Tibial nerve (tissue), 4 donors: ENCODE measurements around the gene ARFRP1.

ENCODE experiments used
- EP300 ChIP-seq, 2 donors: sonication (generic); formaldehyde crosslinking; IDR thresholded peaks; one replicate each; pipeline ENCODE4 v1.6.1; 2017; ENCODE audit warnings: antibody characterized with exemption in 2 of 2, mild to moderate bottlenecking in 1 of 2
- POLR2A ChIP-seq, 2 donors: fragments of 450-650 bp; IDR thresholded peaks; one replicate each; pipeline ENCODE4 v1.6.1; 2017; ENCODE audit warnings: antibody characterized with exemption in 2 of 2, mild to moderate bottlenecking in 2 of 2, moderate library complexity in 2 of 2
- TF ChIP-seq, protein P1 (sequence below), 5 experiments: fragments of 200-600 bp in 3 of 5; fragments of 450-650 bp in 2 of 5; sonication (generic) in 3 of 5; IDR thresholded peaks; one replicate each; pipeline ENCODE4 v1.5.1; 2016 to 2019; ENCODE audit warnings: antibody characterized with exemption in 5 of 5, mild to moderate bottlenecking in 3 of 5, moderate library complexity in 2 of 5

- TF ChIP-seq, protein P1, sequence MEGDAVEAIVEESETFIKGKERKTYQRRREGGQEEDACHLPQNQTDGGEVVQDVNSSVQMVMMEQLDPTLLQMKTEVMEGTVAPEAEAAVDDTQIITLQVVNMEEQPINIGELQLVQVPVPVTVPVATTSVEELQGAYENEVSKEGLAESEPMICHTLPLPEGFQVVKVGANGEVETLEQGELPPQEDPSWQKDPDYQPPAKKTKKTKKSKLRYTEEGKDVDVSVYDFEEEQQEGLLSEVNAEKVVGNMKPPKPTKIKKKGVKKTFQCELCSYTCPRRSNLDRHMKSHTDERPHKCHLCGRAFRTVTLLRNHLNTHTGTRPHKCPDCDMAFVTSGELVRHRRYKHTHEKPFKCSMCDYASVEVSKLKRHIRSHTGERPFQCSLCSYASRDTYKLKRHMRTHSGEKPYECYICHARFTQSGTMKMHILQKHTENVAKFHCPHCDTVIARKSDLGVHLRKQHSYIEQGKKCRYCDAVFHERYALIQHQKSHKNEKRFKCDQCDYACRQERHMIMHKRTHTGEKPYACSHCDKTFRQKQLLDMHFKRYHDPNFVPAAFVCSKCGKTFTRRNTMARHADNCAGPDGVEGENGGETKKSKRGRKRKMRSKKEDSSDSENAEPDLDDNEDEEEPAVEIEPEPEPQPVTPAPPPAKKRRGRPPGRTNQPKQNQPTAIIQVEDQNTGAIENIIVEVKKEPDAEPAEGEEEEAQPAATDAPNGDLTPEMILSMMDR (IDR thresholded peaks at IDR 0.05) = no peak
- TF ChIP-seq EP300 (IDR thresholded peaks at IDR 0.05) (no peak), POLR2A (IDR thresholded peaks at IDR 0.05) (no peak)
These were observed 33.5 kb upstream of the ARFRP1 start for GRCh38 chr20:63741354-63741675.
